C4-2B (cell line): Measurements from ENCODE around the gene ZNF716.

ENCODE experiments used
- ZFX ChIP-seq: fragments of 450-650 bp; IDR thresholded peaks from 2 replicates; pipeline ENCODE4 v1.6.1; 2017
- TF ChIP-seq, protein P1 (sequence below): fragments of 450-650 bp; conservative IDR thresholded peaks from 2 replicates; pipeline ENCODE4 v1.5.1; 2017; ENCODE audit warnings: mild to moderate bottlenecking

- TF ChIP-seq, protein P1, sequence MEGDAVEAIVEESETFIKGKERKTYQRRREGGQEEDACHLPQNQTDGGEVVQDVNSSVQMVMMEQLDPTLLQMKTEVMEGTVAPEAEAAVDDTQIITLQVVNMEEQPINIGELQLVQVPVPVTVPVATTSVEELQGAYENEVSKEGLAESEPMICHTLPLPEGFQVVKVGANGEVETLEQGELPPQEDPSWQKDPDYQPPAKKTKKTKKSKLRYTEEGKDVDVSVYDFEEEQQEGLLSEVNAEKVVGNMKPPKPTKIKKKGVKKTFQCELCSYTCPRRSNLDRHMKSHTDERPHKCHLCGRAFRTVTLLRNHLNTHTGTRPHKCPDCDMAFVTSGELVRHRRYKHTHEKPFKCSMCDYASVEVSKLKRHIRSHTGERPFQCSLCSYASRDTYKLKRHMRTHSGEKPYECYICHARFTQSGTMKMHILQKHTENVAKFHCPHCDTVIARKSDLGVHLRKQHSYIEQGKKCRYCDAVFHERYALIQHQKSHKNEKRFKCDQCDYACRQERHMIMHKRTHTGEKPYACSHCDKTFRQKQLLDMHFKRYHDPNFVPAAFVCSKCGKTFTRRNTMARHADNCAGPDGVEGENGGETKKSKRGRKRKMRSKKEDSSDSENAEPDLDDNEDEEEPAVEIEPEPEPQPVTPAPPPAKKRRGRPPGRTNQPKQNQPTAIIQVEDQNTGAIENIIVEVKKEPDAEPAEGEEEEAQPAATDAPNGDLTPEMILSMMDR = no peak
- no peak for TF ChIP-seq ZFX
Measured at GRCh38 chr7:57404343-57404966, 45.5 kb upstream of the ZNF716 start.
